GM08714 (cell line): ENCODE measurements around the gene ENTPD2.

Source experiments
- H3K4me3 ChIP-seq: fragments of 200-500 bp; sonication (Bioruptor generic); 2 replicates; pipeline ENCODE4 v1.5.1; 2014; ENCODE audit warnings: mild to moderate bottlenecking, low read length, inconsistent platforms
- ZNF274 ChIP-seq: IDR thresholded peaks from 2 replicates; pipeline ENCODE4 v1.6.1; 2012; ENCODE audit warnings: mild to moderate bottlenecking, low read depth, low read length

Gene ENTPD2

DNA sequence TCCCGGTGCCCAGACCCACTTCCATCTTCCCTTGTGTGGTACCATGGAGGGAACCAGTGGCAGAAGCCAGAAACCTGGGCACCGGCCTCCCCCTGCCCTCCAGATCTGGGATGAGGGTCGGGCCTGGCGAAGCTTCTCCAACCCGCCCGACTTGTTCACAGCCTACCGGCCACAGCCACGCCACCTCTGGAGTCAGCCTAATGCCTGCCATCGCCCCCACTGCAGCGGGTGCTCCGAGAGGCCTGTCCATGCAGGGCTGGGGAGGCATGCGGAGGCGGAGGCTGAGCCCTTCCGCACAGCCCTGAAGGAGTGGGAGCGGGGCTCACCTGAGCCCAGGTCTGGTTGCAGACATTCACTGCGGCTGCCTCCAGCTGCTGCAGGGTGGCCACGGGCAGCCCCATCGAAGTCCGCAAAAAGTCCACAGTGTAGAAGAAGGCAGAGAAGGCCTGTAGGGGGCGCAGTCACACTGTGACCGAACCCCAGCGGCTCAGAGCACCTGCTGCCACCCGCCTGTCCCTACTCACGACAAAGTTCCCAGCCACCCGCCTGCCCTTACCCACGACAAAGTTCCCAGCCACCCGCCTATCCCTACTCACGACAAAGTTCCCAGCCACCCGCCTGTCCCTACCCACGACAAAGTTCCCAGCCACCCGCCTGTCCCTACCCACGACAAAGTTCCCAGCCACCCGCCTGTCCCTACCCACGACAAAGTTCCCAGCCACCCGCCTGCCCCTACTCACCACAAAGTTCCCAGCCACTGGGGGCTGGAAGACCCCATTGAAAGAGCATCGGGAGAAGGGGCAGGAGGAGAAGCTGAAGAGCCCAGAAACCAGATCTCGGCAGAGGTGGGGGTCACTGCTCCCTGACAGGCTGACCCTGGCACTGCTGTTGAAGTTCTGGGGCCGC lies 4.1 kb downstream of the ENTPD2 start:
- no peak overlapping the region for H3K4me3 ChIP-seq
- TF ChIP-seq ZNF274, result no peak

DNA sequence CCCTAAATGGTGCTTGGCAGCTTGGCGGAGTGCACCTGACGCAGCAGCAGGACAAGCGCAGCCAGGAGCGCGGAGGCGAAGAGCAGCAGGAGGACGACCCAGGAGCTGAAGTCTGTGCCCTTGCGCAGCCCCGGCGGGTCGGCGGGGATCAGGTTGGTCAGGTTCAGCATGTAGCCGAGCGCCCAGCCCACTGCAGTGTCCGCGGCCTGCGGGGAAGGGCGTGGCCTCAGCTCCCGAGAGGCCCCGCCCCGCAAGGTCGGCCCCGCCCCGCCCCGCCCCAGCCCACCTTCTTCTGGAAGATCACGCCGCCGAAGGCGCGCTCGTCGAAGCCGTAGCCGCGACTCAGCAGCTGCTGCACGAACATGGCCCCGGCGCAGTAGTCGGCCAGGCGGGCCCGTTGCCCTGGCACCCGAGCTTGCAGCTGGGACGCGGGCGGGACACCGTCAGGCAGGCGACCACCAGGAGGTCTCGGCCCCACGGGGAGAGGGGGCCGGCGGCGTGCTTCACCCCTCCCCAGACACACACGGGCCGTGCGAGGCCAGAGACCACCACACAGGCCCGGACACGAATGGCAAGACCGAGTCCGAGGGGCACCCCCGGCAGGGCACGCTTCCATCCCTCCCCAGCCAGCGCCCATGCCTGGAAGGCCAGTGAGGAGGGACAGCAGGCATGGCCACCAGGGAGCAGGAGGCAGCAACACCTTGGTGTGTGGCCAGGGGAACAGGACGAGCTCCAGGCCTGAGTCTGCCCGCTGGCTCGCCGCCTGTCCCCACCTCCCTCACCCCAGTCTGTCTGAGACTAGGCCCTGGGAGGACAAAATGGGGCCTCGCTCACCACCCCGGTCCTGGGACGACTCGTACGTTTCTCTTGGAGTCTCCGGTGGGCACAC lies 5.0 kb downstream of the ENTPD2 start:
- H3K4me3 ChIP-seq, result no peak overlapping the region

DNA sequence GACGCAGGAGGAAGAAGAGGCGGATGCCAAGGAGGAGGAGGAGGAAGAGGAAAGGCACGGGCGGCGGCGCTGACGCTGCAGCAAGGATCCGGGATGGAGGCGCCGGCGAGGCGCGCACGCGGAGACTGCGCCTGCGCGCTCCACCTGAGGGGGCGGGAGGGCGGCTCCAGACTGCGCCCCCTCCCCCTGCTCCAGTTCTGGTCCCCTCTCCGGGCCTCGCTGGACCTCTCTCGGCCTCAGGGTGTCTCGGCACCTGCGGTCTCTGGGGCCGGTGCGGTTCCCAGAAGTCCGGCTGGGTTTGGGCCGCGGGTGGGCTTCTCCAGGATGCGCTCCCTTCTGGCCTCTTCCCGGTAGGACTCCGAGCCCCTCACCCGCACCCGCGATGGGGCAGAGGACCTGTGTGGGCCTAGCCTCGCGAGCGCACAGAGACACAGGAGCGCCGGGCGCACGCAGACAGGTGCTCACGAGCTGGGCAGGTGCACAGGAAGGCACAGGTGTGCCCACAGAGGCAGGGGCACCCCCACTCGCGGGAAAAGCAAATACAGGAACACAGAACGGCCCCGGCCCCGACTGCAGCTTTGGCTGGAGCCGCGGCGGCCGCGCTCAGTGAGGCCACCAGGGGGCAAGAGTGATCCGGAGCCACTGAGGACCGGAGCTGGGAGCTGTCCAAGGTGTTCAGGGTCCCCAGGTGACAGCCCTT lies 7.6 kb downstream of the ENTPD2 start, which contains the start of gene NPDC1:
NPDC1 (minus strand) TSS at position 90 of the 700 bp plus-strand sequence. CDS start 188 bp downstream, outside the sequence.
- H3K4me3 ChIP-seq, result no peak within 1 kb of the TSS

More for the DNA sequence above, 5.0 kb downstream of the ENTPD2 start:
- no peak for TF ChIP-seq ZNF274

DNA sequence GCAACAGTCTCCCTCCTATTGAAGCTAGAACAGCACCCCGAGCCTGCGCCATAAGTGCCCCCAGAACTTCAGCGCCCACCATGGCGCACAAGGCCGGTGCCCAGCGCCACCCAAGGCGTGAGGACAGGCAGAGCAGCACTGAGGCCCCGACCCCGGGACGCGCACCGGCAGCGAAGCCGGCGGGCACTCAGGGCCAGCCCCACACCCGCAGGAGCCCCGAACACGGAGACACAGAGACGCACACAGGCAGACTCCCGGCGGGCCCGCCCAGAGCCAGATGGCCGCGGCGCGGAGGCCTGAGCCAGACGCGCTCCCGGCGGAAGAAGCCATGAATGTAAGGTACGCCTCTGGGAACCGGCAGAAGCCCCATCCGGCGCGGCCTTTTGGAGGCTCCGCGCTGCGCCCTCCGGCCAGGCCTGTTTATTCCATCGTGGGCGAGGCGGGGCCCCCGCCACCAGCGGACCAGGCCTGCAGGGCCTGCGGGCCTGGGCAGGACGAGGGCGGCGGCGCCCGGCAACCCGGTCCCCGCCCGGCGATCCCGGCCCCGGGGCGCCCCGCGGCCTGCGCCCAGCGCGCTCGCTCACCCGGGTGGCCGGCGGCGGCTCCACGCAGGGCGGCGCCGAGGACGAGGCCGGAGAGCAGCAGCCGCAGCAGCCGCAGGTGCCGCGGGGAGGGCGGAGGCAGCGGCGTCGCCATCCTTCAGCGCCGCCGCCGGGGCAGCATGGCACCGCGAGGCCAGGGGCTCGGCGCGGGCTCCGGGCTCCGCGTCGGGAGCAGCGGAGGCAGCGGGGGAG lies 8.4 kb downstream of the ENTPD2 start:
- no peak for TF ChIP-seq ZNF274
- H3K4me3 ChIP-seq, result no peak overlapping the region

More for the DNA sequence above, 7.6 kb downstream of the ENTPD2 start, which contains the start of gene NPDC1:
- no peak for TF ChIP-seq ZNF274

DNA sequence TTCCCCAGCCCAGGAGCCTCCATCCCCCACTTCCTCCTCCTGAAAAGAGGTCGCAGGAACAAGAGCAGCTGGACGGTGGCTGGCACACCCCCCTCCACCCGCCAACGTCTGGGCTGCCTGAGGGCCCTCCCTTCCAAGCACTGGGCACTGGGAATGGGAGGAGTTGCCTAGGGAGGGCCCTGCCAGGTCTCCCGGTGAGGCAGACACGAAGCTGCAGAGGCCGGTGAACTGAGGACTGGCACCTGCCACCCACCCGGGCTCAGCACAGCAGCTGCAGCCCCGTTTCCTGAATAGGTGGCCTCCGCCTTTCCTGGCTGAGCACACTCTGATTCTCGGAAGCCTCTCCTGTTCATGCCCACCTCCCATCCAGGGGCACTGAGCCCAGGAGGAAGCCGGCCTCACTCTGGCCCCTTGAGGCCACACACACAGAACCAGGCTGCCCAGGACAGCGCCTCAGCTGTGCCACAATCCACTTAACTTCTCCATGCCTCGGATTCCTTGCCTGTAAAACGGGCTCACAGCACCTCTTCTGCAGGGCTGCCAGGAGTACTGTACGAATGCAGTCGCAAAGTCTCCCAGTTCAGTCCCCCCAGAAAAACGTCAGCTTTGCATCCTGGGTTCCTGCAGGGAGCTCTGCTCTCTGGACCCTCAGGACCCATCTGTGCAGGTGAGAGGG lies 9.2 kb downstream of the ENTPD2 start:
- TF ChIP-seq ZNF274, result no peak
- H3K4me3 ChIP-seq, result no peak overlapping the region

DNA sequence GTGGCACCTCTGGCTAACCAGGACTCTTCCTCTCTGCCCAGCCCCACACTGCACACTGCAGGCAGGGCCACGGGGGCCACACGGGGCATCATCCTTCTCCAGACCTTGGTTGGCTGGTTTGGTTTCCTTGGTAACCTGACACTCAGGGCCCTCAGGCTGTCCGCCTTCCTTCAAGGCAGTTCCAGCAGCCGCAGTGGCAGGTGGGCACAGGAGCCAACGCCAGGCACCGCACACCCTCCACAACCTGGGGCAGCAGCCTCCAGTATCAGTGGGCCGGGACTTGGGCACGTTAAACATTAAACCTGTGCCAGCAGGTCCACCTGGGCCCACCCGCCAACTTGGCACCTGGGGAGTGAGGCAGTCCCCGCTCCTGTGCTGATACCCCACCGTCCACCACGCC lies 9.8 kb downstream of the ENTPD2 start:
- TF ChIP-seq ZNF274, result no peak
- no peak overlapping the region for H3K4me3 ChIP-seq

DNA sequence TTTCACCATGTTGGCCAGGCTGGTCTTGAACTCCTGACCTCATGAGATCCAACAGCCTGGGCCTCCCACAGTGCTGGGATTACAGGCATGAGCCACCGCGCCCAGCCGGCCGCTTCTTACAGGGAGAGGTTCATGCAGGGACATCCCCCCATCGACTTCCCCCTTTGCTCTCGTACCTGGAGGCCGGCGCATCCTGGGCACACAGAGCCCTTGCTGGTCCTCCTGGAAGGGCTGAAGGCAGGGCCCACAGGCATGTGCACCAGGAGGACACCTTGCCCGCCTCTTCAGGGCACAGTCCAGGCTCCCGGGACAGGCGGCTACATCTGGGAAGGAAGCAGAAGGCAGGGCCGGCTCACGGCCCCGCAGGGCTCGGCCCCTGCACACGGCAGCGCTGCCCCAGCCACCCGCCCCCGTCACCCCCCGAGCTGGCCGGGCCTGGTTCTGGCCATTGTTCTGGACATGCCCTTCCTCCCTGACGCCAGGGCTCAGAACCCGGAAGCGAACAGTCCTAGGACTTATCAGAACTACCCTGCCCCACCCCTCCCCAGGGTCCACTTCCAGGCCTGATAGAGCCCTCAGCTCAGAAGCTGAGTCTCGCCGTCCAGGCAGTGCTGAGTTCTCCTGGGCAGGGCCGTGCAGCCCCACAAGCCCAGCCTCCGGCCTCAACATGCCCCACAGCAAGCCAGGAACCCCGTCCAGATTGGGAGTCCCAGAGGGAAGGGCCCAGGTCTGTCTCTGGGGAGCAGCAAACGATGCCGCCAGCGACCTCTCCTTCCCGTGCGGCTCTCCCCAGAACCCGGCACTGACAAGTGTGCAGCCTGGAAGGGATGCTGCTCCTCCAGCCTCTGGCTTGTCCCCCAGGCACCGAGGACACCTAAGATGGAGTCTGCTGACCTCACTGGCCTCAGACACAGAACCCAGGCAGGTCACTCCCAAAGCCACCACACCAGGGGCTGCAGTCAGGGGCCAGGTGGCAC lies 10.8 kb downstream of the ENTPD2 start:
- H3K4me3 ChIP-seq, result no peak overlapping the region
- no peak for TF ChIP-seq ZNF274

DNA sequence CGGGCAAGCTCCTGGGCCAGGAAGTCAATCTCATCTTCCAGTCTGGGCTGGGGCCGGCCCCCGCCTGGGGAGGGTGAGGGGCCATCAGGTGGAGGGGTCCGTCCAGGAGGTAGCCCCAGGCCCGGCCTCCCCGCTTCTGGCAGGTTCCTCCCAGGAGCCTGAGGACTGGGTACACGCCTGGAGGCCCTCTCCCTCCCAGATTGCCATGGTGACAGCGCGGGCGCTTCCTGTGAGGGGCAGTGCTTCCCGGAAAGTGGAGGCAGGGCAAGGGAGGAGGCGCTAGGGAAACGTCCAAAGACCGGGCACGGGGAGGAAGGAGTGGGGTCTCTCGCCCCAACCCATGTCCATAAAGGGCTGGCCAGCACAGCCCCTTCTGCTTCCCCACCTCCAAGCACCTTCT lies 12.7 kb downstream of the ENTPD2 start:
- H3K4me3 ChIP-seq, result no peak overlapping the region
- TF ChIP-seq ZNF274, result no peak

DNA sequence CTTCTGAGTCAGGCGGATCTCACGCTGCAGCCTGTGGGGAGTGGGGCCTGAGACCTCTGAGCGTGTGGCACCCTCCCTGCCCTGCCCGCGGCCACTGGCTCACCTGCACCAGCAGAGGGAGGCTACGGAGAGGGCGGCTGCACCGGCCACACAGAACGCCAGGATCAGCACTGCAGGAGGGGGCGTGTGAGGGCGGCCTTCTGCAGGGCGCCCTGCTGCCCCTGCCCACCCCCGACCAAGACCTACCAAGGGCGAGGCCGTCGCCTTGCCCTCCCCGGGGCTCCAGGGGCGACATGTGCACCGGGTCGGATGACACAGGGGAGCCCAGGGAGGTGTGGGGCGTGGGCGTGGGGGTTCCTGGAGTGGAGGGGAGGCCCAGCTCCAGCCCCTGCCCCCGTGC lies 13.3 kb downstream of the ENTPD2 start:
- TF ChIP-seq ZNF274, result no peak
- H3K4me3 ChIP-seq, result no peak overlapping the region

DNA sequence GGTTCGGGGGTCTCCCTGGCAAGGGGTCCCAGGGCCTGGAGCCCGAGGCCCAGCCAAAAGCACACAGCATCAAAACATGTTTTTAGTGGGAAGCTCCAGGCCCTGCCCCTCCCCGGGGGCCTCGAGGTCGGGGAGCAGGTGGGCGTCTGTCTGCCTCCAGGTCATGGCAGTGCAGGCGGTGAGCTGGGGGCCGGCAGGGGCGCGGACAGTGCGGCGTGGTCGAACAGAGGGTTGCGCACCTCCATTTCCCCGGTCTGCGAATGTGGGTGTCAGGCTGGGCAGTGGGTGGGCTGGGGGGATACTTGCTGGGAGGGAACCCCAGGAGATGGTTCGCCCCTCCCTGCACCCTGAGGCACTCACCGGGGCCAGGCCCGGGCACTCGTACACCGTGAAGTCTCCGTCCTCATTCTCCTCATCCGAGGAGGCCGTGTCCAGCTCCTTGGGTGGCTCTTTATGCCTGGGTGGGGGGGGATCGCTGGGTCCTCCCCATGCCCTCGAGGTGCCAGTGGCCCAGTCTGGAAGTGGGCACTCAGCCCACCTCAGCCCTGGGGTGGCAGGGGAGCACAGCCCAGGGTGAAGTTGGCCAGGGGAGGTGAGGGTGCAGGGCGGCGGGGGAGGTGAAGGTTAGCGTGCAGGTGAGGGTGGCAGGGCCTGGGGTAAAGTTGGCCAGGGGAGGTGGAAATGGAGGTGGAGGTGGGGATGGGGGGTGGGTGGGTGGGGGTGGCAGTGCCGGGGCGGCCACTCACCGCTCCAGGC lies 14.1 kb downstream of the ENTPD2 start:
- H3K4me3 ChIP-seq, result no peak overlapping the region
- no peak for TF ChIP-seq ZNF274

DNA sequence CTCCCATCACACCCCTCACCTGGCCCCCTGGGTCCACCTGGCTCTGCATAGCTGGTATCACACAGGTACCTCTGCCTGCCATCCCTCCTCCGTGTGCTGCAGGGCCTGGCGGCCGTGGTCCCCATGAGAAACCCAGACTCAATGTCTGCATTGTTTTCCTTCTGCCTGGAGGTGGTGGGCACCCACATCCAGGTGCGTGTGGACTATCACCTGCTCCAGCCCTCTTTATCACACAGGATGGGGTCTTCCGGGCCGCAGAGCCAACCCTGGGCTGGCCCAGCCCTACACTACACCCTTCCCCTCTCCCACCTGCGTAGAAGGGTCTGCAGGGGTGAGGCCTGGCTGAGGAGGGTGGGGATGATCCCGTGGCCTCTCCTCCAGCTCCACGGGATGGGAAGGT lies 14.9 kb downstream of the ENTPD2 start:
- no peak overlapping the region for H3K4me3 ChIP-seq
- no peak for TF ChIP-seq ZNF274

DNA sequence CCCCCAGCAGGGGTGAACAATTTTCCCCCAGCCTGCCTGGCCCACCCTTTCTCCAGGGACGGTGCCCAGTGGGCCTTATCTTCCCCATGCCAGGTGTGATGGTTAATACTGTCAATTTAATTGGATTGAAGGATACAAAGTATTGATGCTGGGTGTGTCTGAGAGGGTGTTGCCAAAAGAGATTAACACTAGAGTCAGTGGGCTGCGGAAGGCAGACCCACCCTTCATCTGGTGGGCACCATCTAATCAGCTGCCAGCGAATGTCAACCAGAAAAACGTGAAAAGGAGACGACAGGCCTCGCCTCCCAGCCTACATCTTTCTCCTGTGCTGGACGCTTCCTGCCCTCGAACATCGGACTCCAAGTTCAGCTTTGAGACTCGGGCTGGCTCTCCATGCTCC lies 16.4 kb downstream of the ENTPD2 start:
- no peak overlapping the region for H3K4me3 ChIP-seq
- TF ChIP-seq ZNF274, result no peak
